Brain microvascular endothelial cell (primary cell): Measurements from ENCODE around the gene PF4V1.

Source experiments
- DNase-seq: peaks from one replicate; pipeline ENCODE4 v3.0.0-alpha.2; 2020
- H3K27ac ChIP-seq: fragments of 250-450 bp; sonication (Bioruptor Pico); 2 replicates; pipeline ENCODE4 v1.5.1; 2020; ENCODE audit warnings: mild to moderate bottlenecking, moderate library complexity
- H3K27me3 ChIP-seq: fragments of 250-450 bp; sonication (Bioruptor Pico); replicated peaks from 2 replicates; pipeline ENCODE4 v1.5.1; 2020; ENCODE audit warnings: mild to moderate bottlenecking
- H3K36me3 ChIP-seq: fragments of 250-450 bp; sonication (Bioruptor Pico); replicated peaks from 2 replicates; pipeline ENCODE4 v1.5.1; 2020; ENCODE audit warnings: mild to moderate bottlenecking
- H3K4me3 ChIP-seq: 2 replicates; pipeline ENCODE4 v1.5.1; 2011; ENCODE audit warnings: low read depth, mild to moderate bottlenecking, control low read depth, low read length, moderate library complexity
- CTCF ChIP-seq: IDR thresholded peaks from 2 replicates; pipeline ENCODE4 v1.5.1; 2011; ENCODE audit warnings: low read depth, mild to moderate bottlenecking, moderate library complexity, low read length, control low read depth, inconsistent platforms; ENCODE audit errors: missing control alignments
- in situ Hi-C: cut with HindIII; loops from 2 replicates; pipeline ENCODE4 v1.10.0; 2017; ENCODE audit warnings: low sequenced_read_pairs, low pct_ligation_motif_present

PF4V1 gene

GRCh38 chr4:73847526-73848182, 5.4 kb upstream of the PF4V1 start:
- in situ Hi-C loops, result no loop called here
- H3K27me3 ChIP-seq, result no peaks in the 10 kb centered on the region
- TF ChIP-seq CTCF, result no peak
- no peak for DNase-seq
- no peak overlapping the region for H3K27ac ChIP-seq
- no peak overlapping the region for H3K4me3 ChIP-seq
- H3K36me3 ChIP-seq, result no peaks in the 10 kb centered on the region

GRCh38 chr4:73848183-73848777, 4.8 kb upstream of the PF4V1 start:
- H3K27me3 ChIP-seq, result no peaks in the 10 kb centered on the region
- TF ChIP-seq CTCF, result no peak
- in situ Hi-C loops, result no loop called here
- H3K36me3 ChIP-seq, result no peaks in the 10 kb centered on the region
- no peak for DNase-seq
- H3K27ac ChIP-seq, result no peak overlapping the region
- no peak overlapping the region for H3K4me3 ChIP-seq

GRCh38 chr4:73850261-73850970, 2.7 kb upstream of the PF4V1 start:
- no peak overlapping the region for H3K27ac ChIP-seq
- H3K27me3 ChIP-seq, result no peaks in the 10 kb centered on the region
- TF ChIP-seq CTCF, result no peak
- DNase-seq, result no peak
- H3K36me3 ChIP-seq, result no peaks in the 10 kb centered on the region
- in situ Hi-C loops, result no loop called here
- H3K4me3 ChIP-seq, result no peak overlapping the region

DNA sequence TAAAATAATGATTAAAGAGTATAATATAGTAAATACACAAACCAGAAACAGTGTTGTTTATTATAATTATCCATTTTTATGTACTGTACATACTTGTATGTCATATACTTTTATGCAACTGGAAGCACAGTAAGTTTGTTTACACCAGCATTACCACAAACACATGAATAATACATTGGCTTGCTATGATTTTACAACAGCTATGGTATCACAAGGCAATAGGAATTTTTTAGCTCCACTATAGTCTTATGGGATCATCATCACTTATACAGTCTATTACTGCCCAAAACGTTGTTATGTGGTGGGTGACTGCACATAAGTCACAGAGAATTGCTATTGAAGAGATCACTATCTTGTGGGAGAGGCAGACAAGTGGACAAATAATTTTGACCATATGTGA, 1.8 kb upstream of the PF4V1 start:
- no peak for TF ChIP-seq CTCF
- DNase-seq, result no peak
- Histone ChIP-seq H3K27ac (no peak overlapping the region), H3K36me3 (no peaks in the 10 kb centered on the region), H3K27me3 (no peaks in the 10 kb centered on the region), H3K4me3 (no peak overlapping the region)
- in situ Hi-C loops, result no loop called here

GRCh38 chr4:73852771-73853170, 325 bp upstream of the PF4V1 start:
- no peaks in the 10 kb centered on the region for H3K27me3 ChIP-seq
- no peak for DNase-seq
- in situ Hi-C loops, result no loop called here
- H3K27ac ChIP-seq, result no peak overlapping the region
- H3K36me3 ChIP-seq, result no peaks in the 10 kb centered on the region
- H3K4me3 ChIP-seq, result no peak overlapping the region
- TF ChIP-seq CTCF, result no peak
